GM12892 (cell line): ENCODE results near the gene DYNC1H1.

Source experiments
- POLR2A ChIP-seq: IDR thresholded peaks from 2 replicates; pipeline ENCODE4 v1.6.1; 2011; ENCODE audit warnings: low read depth, low read length, control low read depth
- POLR2AphosphoS5 ChIP-seq: IDR thresholded peaks from 2 replicates; pipeline ENCODE4 v1.6.1; 2011; ENCODE audit warnings: low read depth, low read length, control low read depth
- TAF1 ChIP-seq: IDR thresholded peaks from 2 replicates; pipeline ENCODE4 v1.6.1; 2011; ENCODE audit warnings: low read depth, mild to moderate bottlenecking, control low read depth, low read length, borderline replicate concordance

- TF ChIP-seq POLR2AphosphoS5 (no peak), POLR2A (no peak), TAF1 (no peak)
Measured at GRCh38 chr14:101970830-101971400, 6.5 kb downstream of the DYNC1H1 start.
